ENCODE results near the gene USP44.

GRCh38 chr12:95546491-95546813 is 4.8 kb downstream of the USP44 start:
- TF ChIP-seq POLR2AphosphoS5 (IDR thresholded peaks at IDR 0.05; ENCODE audit: insufficient read depth in 1 of 2, low read depth in 1 of 2), result no peak
- no peak for TF ChIP-seq POLR2A (IDR thresholded peaks at IDR 0.05)

Measured in vagina (tissue), 2 donors.